HG02852 (cell line): ENCODE measurements around the gene PUS10.
A peak's percentile ranks its signal among the peaks of the same experiment; 100 is the strongest.
"Not testable (repeated sequence)": the region's sequence is repeated elsewhere in the genome, so short reads cannot be mapped to it uniquely, and the experiment has no call there.

Experiments used
- ATAC-seq: cut with Tn5 transposase; IDR thresholded peaks from one replicate; pipeline ENCODE4 v1.9.1; 2021; ENCODE audit warnings: mild to moderate bottlenecking, moderate library complexity; ENCODE audit not compliant: unreplicated experiment

The PUS10 gene

GRCh38 chr2:61017556-61018317 lies at the start of gene PUS10, which contains the start of gene PEX13:
Gene PUS10, minus strand, starts transcription at chr2:61018255. Its CDS starts 6,365 bp downstream, at chr2:61011890.
Gene PEX13, plus strand, starts transcription at chr2:61017720. Its CDS starts 40 bp downstream, at chr2:61017760.
- peak; percentile 71 for ATAC-seq

GRCh38 chr2:61065714-61066709 lies 48.0 kb upstream of the PUS10 start, which contains the start of gene SANBR:
Gene SANBR, plus strand, starts transcription at chr2:61065871. Its CDS starts 4,480 bp downstream, at chr2:61070351.
- ATAC-seq: peak; percentile 98

- no peak for ATAC-seq
Measured at GRCh38 chr2:61059382-61059781, 41.3 kb upstream of the PUS10 start.

GRCh38 chr2:61057562-61057961 lies 39.5 kb upstream of the PUS10 start:
- ATAC-seq: no peak

- ATAC-seq: no peak
Measured at GRCh38 chr2:61055557-61055956, 37.5 kb upstream of the PUS10 start.

GRCh38 chr2:61045999-61046398 lies 27.9 kb upstream of the PUS10 start:
- ATAC-seq: no peak

GRCh38 chr2:61045226-61045625 lies 27.2 kb upstream of the PUS10 start:
- no peak for ATAC-seq

- ATAC-seq: no peak
Measured at GRCh38 chr2:61044636-61045035, 26.6 kb upstream of the PUS10 start.

- no peak for ATAC-seq
Measured at GRCh38 chr2:61042807-61043206, 24.8 kb upstream of the PUS10 start.

- not testable (repeated sequence) for ATAC-seq
Measured at GRCh38 chr2:61036643-61037042, 18.6 kb upstream of the PUS10 start.

- ATAC-seq: not testable (repeated sequence)
Measured at GRCh38 chr2:61034592-61034991, 16.5 kb upstream of the PUS10 start.

GRCh38 chr2:61029533-61029932 lies 11.5 kb upstream of the PUS10 start:
- no peak for ATAC-seq

GRCh38 chr2:61023670-61024069 lies 5.6 kb upstream of the PUS10 start:
- ATAC-seq: no peak

GRCh38 chr2:61021228-61021660 lies 3.2 kb upstream of the PUS10 start:
- ATAC-seq: no peak

GRCh38 chr2:61018798-61019197 lies 743 bp upstream of the PUS10 start:
- no peak for ATAC-seq

- ATAC-seq: no peak
Measured at GRCh38 chr2:61018318-61018755, 282 bp upstream of the PUS10 start.

GRCh38 chr2:61017003-61017555 lies 976 bp downstream of the PUS10 start:
- ATAC-seq: peak; percentile 48

GRCh38 chr2:61016392-61017002 lies 1.6 kb downstream of the PUS10 start:
- ATAC-seq: peak; percentile 32

- no peak for ATAC-seq
Measured at GRCh38 chr2:61015976-61016375, 2.1 kb downstream of the PUS10 start.

- ATAC-seq: no peak
Measured at GRCh38 chr2:61014763-61015162, 3.3 kb downstream of the PUS10 start.

GRCh38 chr2:61013382-61013781 lies 4.7 kb downstream of the PUS10 start:
- ATAC-seq: no peak
